Lung (tissue), 12 donors: ENCODE measurements around the gene MARK3. TPM values are rescaled to one million over a fixed set of nuclear protein-coding genes. Genes with fewer than 3 reads are reported as not detected.

ENCODE experiments used
- ATAC-seq: fragments of 200-7000 bp; cut with Tn5 transposase; one replicate; pipeline ENCODE4 v1.9.1; 2020; ENCODE audit warnings: moderate number of reproducible peaks; ENCODE audit not compliant: insufficient read depth, low FRiP score
- DNase-seq, 3 donors: peaks; one replicate each; pipeline ENCODE4 v3.0.0-alpha.2; 2013 to 2017
- H3K27ac ChIP-seq, 2 donors: one replicate each; pipeline ENCODE4 v1.5.1; 2013; ENCODE audit warnings: mild to moderate bottlenecking in 2 of 2, moderate library complexity in 2 of 2, control low read depth in 1 of 2, inconsistent platforms in 1 of 2, low read depth in 1 of 2, low read length in 1 of 2
- H3K27me3 ChIP-seq, 3 donors: one replicate each; pipeline ENCODE4 v1.5.1; 2013; ENCODE audit warnings: low read length in 2 of 3; ENCODE audit not compliant: control insufficient read depth in 3 of 3, insufficient read depth in 3 of 3
- H3K36me3 ChIP-seq, 4 donors: one replicate each; pipeline ENCODE4 v1.5.1; 2013; ENCODE audit warnings: low read length in 4 of 4, mild to moderate bottlenecking in 1 of 4, moderate library complexity in 1 of 4; ENCODE audit not compliant: control insufficient read depth in 4 of 4, insufficient read depth in 4 of 4
- H3K4me1 ChIP-seq, 5 donors: one replicate each; pipeline ENCODE4 v1.5.1; 2013; ENCODE audit warnings: low read length in 5 of 5, mild to moderate bottlenecking in 2 of 5, moderate library complexity in 1 of 5; ENCODE audit not compliant: control insufficient read depth in 5 of 5, insufficient read depth in 5 of 5
- H3K4me3 ChIP-seq: one replicate; pipeline ENCODE4 v1.5.1; 2013; ENCODE audit warnings: mild to moderate bottlenecking, control low read depth, moderate library complexity
- H3K9ac ChIP-seq, 2 donors: one replicate each; pipeline ENCODE4 v1.5.1; 2013; ENCODE audit warnings: low read length in 2 of 2, control low read depth in 1 of 2; ENCODE audit not compliant: insufficient read depth in 1 of 2
- H3K9me3 ChIP-seq, 4 donors: one replicate each; pipeline ENCODE4 v1.5.1; 2013; ENCODE audit warnings: low read length in 3 of 4, mild to moderate bottlenecking in 1 of 4, moderate library complexity in 1 of 4; ENCODE audit not compliant: control insufficient read depth in 4 of 4, insufficient read depth in 3 of 4
- CTCF ChIP-seq: IDR thresholded peaks from 2 replicates; pipeline ENCODE4 v1.5.1; 2012; ENCODE audit warnings: mild to moderate bottlenecking; ENCODE audit errors: control extremely low read depth, extremely low read depth
- WGBS, 2 donors: extraction: QIAGEN DNeasy Blood & Tissue Kit; methylation state at CpG; one replicate each; pipeline ENCODE4 v1.1.7; 2013; 5-methylcytosine and 5-hydroxymethylcytosine counted together
- polyA plus RNA-seq, 2 donors: library from polyadenylated mRNA; stranded (reverse); fragments of 200-250 nt; gene quantifications; one replicate each; pipeline ENCODE4 v1.2.1, GENCODE V29; 2013
- total RNA-seq, 2 donors: library from RNA; depleted of rRNA in 1 of 2; stranded (reverse); fragments of >200 nt in 1 of 2; gene quantifications; one replicate each; pipeline ENCODE4 v1.2.1, GENCODE V29; 2014 to 2021
- donor health status: control.
- donor health status: control.
- donor health status: Bipolar disorder and iron deficiency.
- donor health status: healthy.
- donor health status: DM: yes; HTN: yes; CAD: no.

MARK3 gene
- total and polyA plus RNA-seq, 4 donors, result 56.2 to 177 (median 101) TPM

DNA sequence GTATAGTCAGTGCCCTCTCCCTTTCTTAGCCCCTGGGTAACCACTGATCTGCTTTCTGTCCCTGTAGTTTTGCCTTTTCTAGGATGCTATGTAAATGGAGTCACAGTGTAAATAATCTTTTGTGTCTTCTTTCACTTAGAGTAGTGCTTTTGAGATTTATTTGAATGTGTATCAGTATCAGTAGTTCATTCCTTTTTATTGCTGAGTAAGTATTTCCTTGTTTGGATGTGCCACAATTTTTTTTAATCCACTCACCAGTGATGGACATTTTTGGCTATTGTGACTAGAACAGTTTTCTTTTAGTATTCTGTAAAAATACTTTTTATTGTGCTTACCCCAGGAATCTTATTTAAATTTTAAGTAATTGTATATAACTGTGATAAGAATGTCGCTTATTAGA lies 3.4 kb downstream of the MARK3 start:
- no peak overlapping the region for H3K9ac ChIP-seq
- ATAC-seq (no peak), DNase-seq (no peak)
- H3K27ac ChIP-seq, result no peak overlapping the region
- H3K4me1 ChIP-seq, result peaks cover 4 to 22% (median 14%) of the 10 kb centered on the region in 5 donors
- H3K4me3 ChIP-seq, result no peak overlapping the region
- H3K36me3 ChIP-seq, result no peaks in the 10 kb centered on the region
- H3K27me3 ChIP-seq, result no peaks in the 10 kb centered on the region
- 100% methylated on average over 1 of the region's 1 CpG for WGBS, 2 donors
- no peak for TF ChIP-seq CTCF
- no peaks in the 10 kb centered on the region for H3K9me3 ChIP-seq

DNA sequence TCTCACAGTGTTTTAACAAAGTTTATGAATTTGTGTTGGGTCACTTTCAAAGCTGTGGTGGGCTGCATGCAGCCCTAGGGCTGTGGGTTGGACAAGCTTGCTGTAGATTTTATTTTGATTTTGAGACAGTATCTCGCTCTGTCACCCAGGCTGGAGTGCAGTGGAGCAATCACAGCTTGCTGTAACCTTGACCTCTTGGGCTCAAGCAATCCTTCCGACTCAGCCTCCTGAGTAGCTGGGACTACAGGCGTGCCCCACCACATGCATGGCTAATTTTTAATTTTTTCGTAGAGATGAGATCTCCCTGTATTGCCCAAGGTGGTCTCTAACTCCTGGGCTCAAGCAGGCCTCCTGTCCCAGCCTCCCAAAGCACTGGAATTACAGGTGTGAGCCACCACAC lies 5.4 kb downstream of the MARK3 start:
- H3K9ac ChIP-seq, result no peak overlapping the region
- H3K27me3 ChIP-seq, result no peaks in the 10 kb centered on the region
- DNase-seq (no peak), ATAC-seq (no peak)
- WGBS, 2 donors, result 81 to 85% methylated on average over 4 of the region's 4 CpGs
- no peak overlapping the region for H3K4me3 ChIP-seq
- H3K36me3 ChIP-seq, result no peaks in the 10 kb centered on the region
- no peaks in the 10 kb centered on the region for H3K9me3 ChIP-seq
- H3K4me1 ChIP-seq, result peaks cover 2 to 21% (median 14%) of the 10 kb centered on the region in 5 donors
- no peak for TF ChIP-seq CTCF
- H3K27ac ChIP-seq, result no peak overlapping the region

DNA sequence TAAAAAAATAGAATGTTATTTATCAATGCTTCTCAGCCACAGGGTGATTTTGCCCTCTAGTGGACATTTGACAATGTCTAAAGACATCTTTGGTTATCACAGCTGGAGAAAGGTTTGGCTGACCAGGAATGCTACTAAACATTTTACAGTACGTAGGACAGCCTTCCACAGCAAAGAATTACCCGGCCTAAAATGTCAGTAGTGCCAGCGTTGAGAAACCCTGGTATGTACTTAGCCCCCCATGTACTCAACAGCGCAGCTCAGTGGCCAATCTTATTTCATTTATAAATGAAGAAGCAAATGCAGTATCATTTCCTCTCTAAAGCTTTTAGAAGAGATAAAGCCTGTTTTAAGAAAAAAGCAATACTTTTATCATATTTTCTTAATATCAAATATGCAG lies 5.8 kb downstream of the MARK3 start:
- 4 to 11% methylated on average over 4 of the region's 4 CpGs for WGBS, 2 donors
- no peak overlapping the region for H3K4me3 ChIP-seq
- no peaks in the 10 kb centered on the region for H3K9me3 ChIP-seq
- H3K27me3 ChIP-seq, result no peaks in the 10 kb centered on the region
- H3K9ac ChIP-seq, result no peak overlapping the region
- H3K36me3 ChIP-seq, result no peaks in the 10 kb centered on the region
- ATAC-seq (no peak), DNase-seq (peak; percentile 42 to 54 (median 53))
- peaks cover 4 to 21% (median 14%) of the 10 kb centered on the region in 5 donors for H3K4me1 ChIP-seq
- H3K27ac ChIP-seq, result peak overlapping the region in 1 of 2 donors; percentile 26
- TF ChIP-seq CTCF, result peak; percentile 38

- H3K9me3 ChIP-seq, result no peaks in the 10 kb centered on the region
- no peak overlapping the region for H3K4me3 ChIP-seq
- WGBS, 2 donors, result 61 to 84% methylated on average over 5 of the region's 5 CpGs
- DNase-seq (peak in 1 of 3 donors; percentile 34), ATAC-seq (no peak)
- H3K4me1 ChIP-seq, result peaks cover 5 to 24% (median 14%) of the 10 kb centered on the region in 5 donors
- H3K27me3 ChIP-seq, result no peaks in the 10 kb centered on the region
- no peaks in the 10 kb centered on the region for H3K36me3 ChIP-seq
- no peak for TF ChIP-seq CTCF
- H3K9ac ChIP-seq, result peak overlapping the region in 1 of 2 donors; percentile 42
- peak overlapping the region in 1 of 2 donors; percentile 17 for H3K27ac ChIP-seq
Measured at GRCh38 chr14:103392106-103392505, 6.9 kb downstream of the MARK3 start.
